HFFc6 (cell line): ENCODE results near the gene CELSR1. TPM values are rescaled to one million over a fixed set of nuclear protein-coding genes. Genes with fewer than 3 reads are reported as not detected.

Source experiments
- DNase-seq: peaks from one replicate; pipeline ENCODE4 v3.0.0-alpha.2; 2018
- H3K27ac Mint-ChIP-seq: 2 replicates; pipeline ENCODE4 v1.8.0; 2020; ENCODE audit warnings: mild to moderate bottlenecking, mixed read lengths
- H3K27me3 Mint-ChIP-seq: 2 replicates; pipeline ENCODE4 v1.8.0; 2021; ENCODE audit warnings: mild to moderate bottlenecking, moderate library complexity, mixed read lengths; ENCODE audit not compliant: insufficient read depth
- H3K36me3 Mint-ChIP-seq: 2 replicates; pipeline ENCODE4 v1.8.0; 2021; ENCODE audit warnings: low read depth, mixed read lengths
- H3K4me1 Mint-ChIP-seq: 2 replicates; pipeline ENCODE4 v1.8.0; 2020; ENCODE audit warnings: low read depth, mixed read lengths
- H3K4me3 Mint-ChIP-seq: 2 replicates; pipeline ENCODE4 v1.8.0; 2020; ENCODE audit warnings: mild to moderate bottlenecking, moderate library complexity, mixed read lengths
- H3K9me3 Mint-ChIP-seq: 2 replicates; pipeline ENCODE4 v1.8.0; 2020; ENCODE audit warnings: mild to moderate bottlenecking, mixed read lengths
- total RNA-seq, 6 experiments: library from RNA; stranded (reverse); fragmentation: NEBNext Ultra II Directional; extraction: Animal tissue kit (Norgen Biotek cat#: 25700); gene quantifications; 2 replicates in 1 of 6; 3 replicates in 5 of 6; pipeline ENCODE4 v1.2.3, GENCODE V29; 2021
- TF ChIP-seq, protein P1 (sequence below): fragments of 200-600 bp; sonication (generic); IDR thresholded peaks from 2 replicates; pipeline ENCODE4 v1.5.0; 2021; ENCODE audit warnings: antibody characterized with exemption, mild to moderate bottlenecking

Gene CELSR1
- total RNA-seq, 6 experiments from 2014 or later: 4.7 to 8.2 (median 6.5) TPM

DNA sequence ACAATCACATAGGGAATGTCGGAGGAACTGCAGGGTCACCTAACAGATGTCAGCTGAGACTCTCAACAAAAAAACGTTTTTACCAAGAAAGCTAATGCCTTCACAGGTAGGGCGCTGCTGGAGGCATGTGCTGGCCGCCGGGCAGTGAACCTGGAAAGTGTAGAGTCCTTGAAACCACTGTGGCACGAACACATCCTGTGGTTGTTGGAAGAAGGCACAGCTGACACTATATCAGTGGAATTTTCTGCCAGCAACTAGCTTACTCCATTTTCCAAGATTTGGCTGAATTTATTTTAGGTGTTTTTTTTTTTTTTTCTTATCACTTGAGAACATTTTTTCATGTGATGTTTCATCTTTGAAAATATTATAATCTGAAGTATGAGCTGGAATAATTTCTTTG, 187.7 kb downstream of the CELSR1 start:
- Mint-ChIP-seq H3K27me3 (peaks cover 2% of the 10 kb centered on the region; the same call in 1 of the 2 replicates), H3K36me3 (peaks cover 27% of the 10 kb centered on the region), H3K9me3 (no peaks in the 10 kb centered on the region), H3K27ac (no peak overlapping the region), H3K4me1 (no peaks in the 10 kb centered on the region), H3K4me3 (no peak overlapping the region)
- DNase-seq: no peak
- TF ChIP-seq, protein P1, sequence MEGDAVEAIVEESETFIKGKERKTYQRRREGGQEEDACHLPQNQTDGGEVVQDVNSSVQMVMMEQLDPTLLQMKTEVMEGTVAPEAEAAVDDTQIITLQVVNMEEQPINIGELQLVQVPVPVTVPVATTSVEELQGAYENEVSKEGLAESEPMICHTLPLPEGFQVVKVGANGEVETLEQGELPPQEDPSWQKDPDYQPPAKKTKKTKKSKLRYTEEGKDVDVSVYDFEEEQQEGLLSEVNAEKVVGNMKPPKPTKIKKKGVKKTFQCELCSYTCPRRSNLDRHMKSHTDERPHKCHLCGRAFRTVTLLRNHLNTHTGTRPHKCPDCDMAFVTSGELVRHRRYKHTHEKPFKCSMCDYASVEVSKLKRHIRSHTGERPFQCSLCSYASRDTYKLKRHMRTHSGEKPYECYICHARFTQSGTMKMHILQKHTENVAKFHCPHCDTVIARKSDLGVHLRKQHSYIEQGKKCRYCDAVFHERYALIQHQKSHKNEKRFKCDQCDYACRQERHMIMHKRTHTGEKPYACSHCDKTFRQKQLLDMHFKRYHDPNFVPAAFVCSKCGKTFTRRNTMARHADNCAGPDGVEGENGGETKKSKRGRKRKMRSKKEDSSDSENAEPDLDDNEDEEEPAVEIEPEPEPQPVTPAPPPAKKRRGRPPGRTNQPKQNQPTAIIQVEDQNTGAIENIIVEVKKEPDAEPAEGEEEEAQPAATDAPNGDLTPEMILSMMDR: no peak

DNA sequence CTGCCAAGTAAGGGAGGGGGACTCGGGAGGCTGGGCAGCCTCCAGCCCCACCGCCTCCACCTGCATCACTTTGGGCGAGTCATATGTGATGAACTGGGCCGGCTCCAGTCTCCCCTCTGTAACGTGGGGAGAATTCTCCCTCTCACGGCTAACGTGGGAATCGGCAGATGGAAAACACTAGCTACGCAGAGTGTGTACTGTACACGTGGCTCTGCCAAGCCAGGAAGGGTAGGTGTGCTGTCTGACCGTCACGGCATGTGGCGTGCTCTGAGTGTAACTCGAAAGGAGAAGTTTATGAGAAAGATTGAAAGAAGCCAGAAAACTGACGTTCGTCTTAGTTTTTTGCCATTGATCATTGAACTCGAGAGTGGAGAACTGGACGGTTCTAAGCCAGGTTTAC, 188.2 kb downstream of the CELSR1 start:
- no peaks in the 10 kb centered on the region for H3K9me3 Mint-ChIP-seq

DNA sequence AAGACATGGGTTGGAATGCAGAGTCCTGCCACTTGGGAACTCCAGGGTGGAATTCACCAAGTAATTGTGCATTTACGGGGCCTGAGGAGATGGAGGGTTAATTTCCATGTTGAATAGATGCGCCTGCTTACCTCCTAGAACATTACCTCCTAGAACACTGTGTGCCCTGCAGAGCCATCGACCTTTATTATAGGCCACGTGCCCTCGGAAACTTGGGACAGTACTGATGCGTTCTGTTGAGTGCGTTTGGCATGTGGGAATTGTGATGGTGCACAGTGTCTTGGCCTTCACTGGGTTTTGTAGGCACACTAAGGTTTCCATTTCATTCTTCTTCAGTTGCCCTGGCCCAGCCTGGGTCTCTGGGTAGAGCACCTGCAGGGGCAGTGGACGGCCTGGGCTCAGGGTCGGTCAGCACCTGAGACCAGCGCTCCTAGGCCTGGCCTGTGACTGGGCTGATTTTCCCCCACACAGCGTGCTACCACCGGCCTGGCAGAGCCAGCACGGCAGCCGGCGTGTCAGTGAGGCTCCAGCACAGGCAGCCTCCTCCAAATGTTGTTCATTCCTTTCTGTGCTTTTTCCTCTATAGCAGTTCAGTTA, 189.2 kb downstream of the CELSR1 start:
- Mint-ChIP-seq H3K9me3 (no peaks in the 10 kb centered on the region), H3K4me1 (no peaks in the 10 kb centered on the region), H3K27ac (no peak overlapping the region), H3K36me3 (peaks cover 27% of the 10 kb centered on the region), H3K4me3 (no peak overlapping the region), H3K27me3 (peaks cover 3% of the 10 kb centered on the region; the same call in 1 of the 2 replicates)
- DNase-seq: no peak
- TF ChIP-seq, protein P1: no peak

More for the DNA sequence above, 188.2 kb downstream of the CELSR1 start:
- peaks cover 3% of the 10 kb centered on the region; the same call in 1 of the 2 replicates for H3K27me3 Mint-ChIP-seq
- peaks cover 27% of the 10 kb centered on the region for H3K36me3 Mint-ChIP-seq
- no peak overlapping the region for H3K27ac Mint-ChIP-seq
- no peak overlapping the region for H3K4me3 Mint-ChIP-seq
- no peak for DNase-seq
- H3K4me1 Mint-ChIP-seq: no peaks in the 10 kb centered on the region
- TF ChIP-seq, protein P1: no peak

DNA sequence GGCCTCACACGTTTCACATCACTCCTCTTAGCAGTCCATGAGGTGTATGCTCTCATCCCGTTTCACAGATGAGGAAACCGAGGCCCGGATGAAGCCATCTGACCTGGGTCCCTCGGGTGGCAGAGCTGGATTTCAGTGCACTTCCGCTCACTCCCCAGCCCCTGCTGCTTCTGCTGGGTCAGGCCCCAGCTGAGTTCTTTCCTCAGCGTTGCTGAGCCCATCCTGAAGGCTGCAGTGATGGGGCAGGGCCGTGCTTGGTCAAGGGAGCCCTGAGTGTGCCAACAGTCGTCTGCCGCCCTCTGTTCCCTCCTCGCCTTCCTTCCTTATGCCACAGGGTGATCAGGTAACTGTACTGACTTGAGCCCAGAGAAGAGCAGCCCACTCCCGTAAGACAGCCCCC, 189.8 kb downstream of the CELSR1 start:
- TF ChIP-seq, protein P1: no peak
- no peak for DNase-seq
- H3K27me3 Mint-ChIP-seq: peaks cover 1% of the 10 kb centered on the region; the same call in 1 of the 2 replicates
- no peak overlapping the region for H3K27ac Mint-ChIP-seq
- H3K36me3 Mint-ChIP-seq: peaks cover 26% of the 10 kb centered on the region
- H3K9me3 Mint-ChIP-seq: no peaks in the 10 kb centered on the region
- H3K4me3 Mint-ChIP-seq: no peak overlapping the region
- H3K4me1 Mint-ChIP-seq: no peaks in the 10 kb centered on the region

DNA sequence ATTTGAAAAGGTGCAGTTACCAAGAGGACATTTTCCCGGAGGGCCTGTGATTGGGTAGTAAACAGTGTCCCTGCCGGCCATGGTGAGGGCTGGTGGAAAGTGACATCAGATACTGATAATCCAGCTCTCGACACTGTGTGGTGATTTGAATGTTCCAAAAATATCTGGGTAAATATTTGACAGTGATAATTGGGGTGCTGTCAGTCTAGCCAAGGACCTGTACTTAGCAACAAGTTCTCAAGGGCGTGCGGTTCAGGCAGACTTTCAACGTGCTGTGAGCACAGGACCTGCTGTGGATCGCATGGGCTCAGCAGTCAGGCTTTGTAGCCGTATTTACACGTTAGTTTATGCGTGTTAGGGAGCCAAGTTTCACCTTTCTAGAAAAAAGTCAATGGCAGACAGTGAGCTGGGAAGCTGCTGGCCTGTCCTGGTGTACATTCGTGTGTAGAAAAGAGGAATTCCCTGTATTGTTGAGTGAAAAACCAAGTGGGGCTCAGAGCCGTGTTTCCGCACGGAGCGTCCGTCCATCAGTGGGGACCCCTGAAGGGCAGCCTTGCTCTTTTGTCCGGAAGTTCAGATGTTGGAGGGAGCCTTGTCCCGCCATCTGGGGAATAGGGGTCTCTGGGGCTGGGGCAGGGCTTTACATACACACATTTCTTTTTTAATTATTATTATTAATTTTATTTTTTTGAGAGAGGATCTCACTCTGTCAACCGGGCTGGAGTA, 190.6 kb downstream of the CELSR1 start:
- TF ChIP-seq, protein P1: no peak
- Mint-ChIP-seq H3K36me3 (peaks cover 18% of the 10 kb centered on the region; the same call in 1 of the 2 replicates), H3K27me3 (peaks cover 2% of the 10 kb centered on the region), H3K9me3 (no peaks in the 10 kb centered on the region), H3K4me3 (no peak overlapping the region), H3K4me1 (no peaks in the 10 kb centered on the region), H3K27ac (no peak overlapping the region)
- DNase-seq: no peak
